HepG2 (cell line): ENCODE measurements around the gene NEAT1. TPM values are rescaled to one million over a fixed set of nuclear protein-coding genes. Genes with fewer than 3 reads are reported as not detected.

Source experiments
- BRCA1 ChIP-seq: sonication (generic); formaldehyde crosslinking; IDR thresholded peaks from 2 replicates; pipeline ENCODE4 v1.4.0; 2020; ENCODE audit warnings: missing genetic modification reagents
- HNRNPL ChIP-seq: fragments of 200-400 bp; formaldehyde crosslinking; IDR thresholded peaks from 2 replicates; pipeline ENCODE4 v1.6.1; 2017; ENCODE audit warnings: mild to moderate bottlenecking, low read depth, low read length
- IKZF1 ChIP-seq: fragments of 450-650 bp; IDR thresholded peaks from 2 replicates; pipeline ENCODE4 v1.7.1; 2016
- JUND ChIP-seq: sonication (generic); formaldehyde crosslinking; IDR thresholded peaks from 2 replicates; pipeline ENCODE4 v1.8.0; 2022; ENCODE audit warnings: mild to moderate bottlenecking, missing genetic modification reagents
- KLF11 ChIP-seq: IDR thresholded peaks from 2 replicates; pipeline ENCODE4 v1.6.1; 2016; ENCODE audit warnings: missing compliant biosample characterization
- MAFK ChIP-seq, 2 experiments: IDR thresholded peaks in 1 of 2; conservative IDR thresholded peaks in 1 of 2; 2 replicates each; pipeline ENCODE4 v1.6.1; 2011; ENCODE audit warnings: improper control_type of control experiment in 2 of 2, low read length in 2 of 2
- MAX ChIP-seq: IDR thresholded peaks from 2 replicates; pipeline ENCODE4 v1.6.1; 2012; ENCODE audit warnings: inconsistent platforms
- MTA1 ChIP-seq: sonication (generic); formaldehyde crosslinking; IDR thresholded peaks from 2 replicates; pipeline ENCODE4 v1.4.0; 2020; ENCODE audit warnings: missing genetic modification reagents, mild to moderate bottlenecking, borderline replicate concordance
- MXD4 ChIP-seq: IDR thresholded peaks from 2 replicates; pipeline ENCODE4 v1.6.1; 2016; ENCODE audit warnings: mild to moderate bottlenecking, missing biosample characterization, missing genetic modification reagents
- POGZ ChIP-seq: sonication (generic); formaldehyde crosslinking; IDR thresholded peaks from 2 replicates; pipeline ENCODE4 v1.4.0; 2020; ENCODE audit warnings: mild to moderate bottlenecking, missing genetic modification reagents
- SIX4 ChIP-seq: sonication (generic); formaldehyde crosslinking; IDR thresholded peaks from 2 replicates; pipeline ENCODE4 v1.4.0; 2020; ENCODE audit warnings: missing genetic modification reagents
- SNAPC2 ChIP-seq: sonication (generic); formaldehyde crosslinking; IDR thresholded peaks from 2 replicates; pipeline ENCODE4 v1.8.1; 2022; ENCODE audit warnings: mild to moderate bottlenecking, missing genetic modification reagents
- SNAPC5 ChIP-seq: sonication (generic); formaldehyde crosslinking; IDR thresholded peaks from 2 replicates; pipeline ENCODE4 v1.8.1; 2023; ENCODE audit warnings: mild to moderate bottlenecking, missing genetic modification reagents, borderline replicate concordance
- SSRP1 ChIP-seq: IDR thresholded peaks from 2 replicates; pipeline ENCODE4 v1.6.1; 2016; ENCODE audit warnings: control low read depth
- TEAD3 ChIP-seq: optimal IDR thresholded peaks from 2 replicates; pipeline ENCODE3; 2016; ENCODE audit warnings: borderline replicate concordance
- ZBTB2 ChIP-seq: sonication (generic); formaldehyde crosslinking; IDR thresholded peaks from 2 replicates; pipeline ENCODE4 v1.8.0; 2022; ENCODE audit warnings: low read depth, missing genetic modification reagents
- ZBTB21 ChIP-seq: sonication (generic); formaldehyde crosslinking; IDR thresholded peaks from 2 replicates; pipeline ENCODE4 v1.4.0; 2020; ENCODE audit warnings: missing genetic modification reagents
- ZBTB49 ChIP-seq: sonication (generic); formaldehyde crosslinking; IDR thresholded peaks from 2 replicates; pipeline ENCODE4 v1.4.0; 2020; ENCODE audit warnings: missing genetic modification reagents, borderline replicate concordance
- ZFP37 ChIP-seq: sonication (generic); formaldehyde crosslinking; IDR thresholded peaks from 2 replicates; pipeline ENCODE4 v1.4.0; 2020; ENCODE audit warnings: missing genetic modification reagents, borderline replicate concordance
- ZFP62 ChIP-seq: sonication (generic); formaldehyde crosslinking; IDR thresholded peaks from 2 replicates; pipeline ENCODE4 v1.4.0; 2020; ENCODE audit warnings: missing genetic modification reagents
- ZNF33B ChIP-seq: sonication (generic); formaldehyde crosslinking; IDR thresholded peaks from 2 replicates; pipeline ENCODE4 v1.5.1; 2020; ENCODE audit warnings: mild to moderate bottlenecking, missing genetic modification reagents
- ZNF468 ChIP-seq: sonication (generic); formaldehyde crosslinking; IDR thresholded peaks from 2 replicates; pipeline ENCODE4 v1.8.0; 2022; ENCODE audit warnings: mild to moderate bottlenecking, moderate library complexity, missing genetic modification reagents
- ZNF562 ChIP-seq: sonication (generic); formaldehyde crosslinking; IDR thresholded peaks from 2 replicates; pipeline ENCODE4 v1.8.0; 2022; ENCODE audit warnings: missing genetic modification reagents, borderline replicate concordance
- ZNF800 ChIP-seq: sonication (generic); formaldehyde crosslinking; IDR thresholded peaks from 2 replicates; pipeline ENCODE4 v1.4.0; 2020; ENCODE audit warnings: missing genetic modification reagents
- ZSCAN30 ChIP-seq: sonication (generic); formaldehyde crosslinking; IDR thresholded peaks from 2 replicates; pipeline ENCODE4 v1.5.0; 2020; ENCODE audit warnings: mild to moderate bottlenecking, missing genetic modification reagents
- ZZZ3 ChIP-seq: sonication (generic); formaldehyde crosslinking; IDR thresholded peaks from 2 replicates; pipeline ENCODE4 v1.4.0; 2020; ENCODE audit warnings: missing genetic modification reagents, mild to moderate bottlenecking, borderline replicate concordance
- polyA plus RNA-seq, 8 experiments: library from polyadenylated mRNA; depleted of rRNA in 3 of 8; stranded (reverse) in 7 of 8; unstranded in 1 of 8; fragments of >200 nt; fragmentation: Illumina TruSeq in 4 of 8; extraction: Trizol in 4 of 8; gene quantifications; 2 replicates each; pipeline versions ENCODE4 v1.2.1 to v1.2.3, GENCODE V29; 2011 to 2016; ENCODE audit warnings: low read depth in 4 of 8, missing spikeins in 1 of 8, mixed read lengths in 1 of 8; ENCODE audit not compliant: insufficient read depth in 1 of 8
- total RNA-seq, 5 experiments: library from RNA; depleted of rRNA; stranded (reverse); fragments of >200 nt; fragmentation: Illumina TruSeq; extraction: Trizol; gene quantifications; 2 replicates each; pipeline ENCODE4 v1.2.3, GENCODE V29; 2016; ENCODE audit warnings: low read depth in 1 of 5

Gene NEAT1
- total and polyA plus RNA-seq, 2 of the 13 experiments (the other 11 are each of a cell fraction or from before 2014, with no cell fraction given), result 20.5 to 41.2 TPM

GRCh38 chr11:65477149-65477965 is 54.8 kb downstream of the NEAT1 start (continued):
- TF ChIP-seq ZNF33B (CRISPR knock-in tag) (no peak), ZBTB2 (CRISPR knock-in tag) (peak; percentile 67; the same call in 1 of the 2 replicates), ZFP37 (CRISPR knock-in tag) (no peak), ZZZ3 (no peak), SNAPC5 (CRISPR knock-in tag) (0 out of 2 replicates have a peak, but pooled peaks have one; percentile 68), ZBTB49 (CRISPR knock-in tag) (no peak), ZBTB21 (no peak), ZNF800 (CRISPR knock-in tag) (no peak; the same call in 1 of the 2 replicates), MTA1 (peak; percentile 31), BRCA1 (no peak), HNRNPL (peak; percentile 62; the same call in 1 of the 2 replicates), ZNF562 (CRISPR knock-in tag) (no peak), ZSCAN30 (no peak), IKZF1 (no peak), KLF11 (CRISPR knock-in tag) (no peak), SNAPC2 (CRISPR knock-in tag) (peak; percentile 52; the same call in 1 of the 2 replicates), ZNF468 (CRISPR knock-in tag) (no peak), JUND (CRISPR knock-in tag) (peak; percentile 93), ZFP62 (CRISPR knock-in tag) (no peak), MAFK (conservative IDR thresholded peaks at IDR 0.05 in 1 of 2, IDR thresholded peaks at IDR 0.05 in 1 of 2; ENCODE audit: low read length in 2 of 2) (no peak), SSRP1 (no peak), MXD4 (CRISPR knock-in tag) (0 out of 2 replicates have a peak, but pooled peaks have one; percentile 32), TEAD3 (peak; percentile 38), MAX (peak; percentile 66), POGZ (CRISPR knock-in tag) (0 out of 2 replicates have a peak, but pooled peaks have one; percentile 19), SIX4 (CRISPR knock-in tag) (peak; percentile 49; the same call in 1 of the 2 replicates)
